Endothelial cell of umbilical vein (primary cell): ENCODE data around the gene SCGB3A1. TPM values are rescaled to one million over a fixed set of nuclear protein-coding genes. Genes with fewer than 3 reads are reported as not detected.

Experiments used
- BruUV-seq: library from RNA; stranded (reverse); fragments of 400-500 nt; replicated peaks from 2 replicates; lab custom pipeline; 2021; lab: Mats Ljungman, UMichigan
- CTCF ChIA-PET: fragments of 300-600, 350-600 bp; sonication (Branson Sonifier 250); formaldehyde crosslinking; loops from one replicate; lab custom pipeline; 2021; ENCODE audit warnings: antibody characterized with exemption, inconsistent platforms; lab: Charles Lee
- POLR2A ChIA-PET: fragments of 300-600, 350-600 bp; sonication (Branson Sonifier 250); formaldehyde crosslinking; loops from one replicate; lab custom pipeline; 2021; ENCODE audit warnings: antibody characterized with exemption, inconsistent platforms; lab: Charles Lee
- DNase-seq: peaks from one replicate; pipeline ENCODE4 v3.0.0-alpha.2; 2011; ENCODE audit warnings: low read depth, low spot score
- FAIRE-seq: peaks from 2 replicates; lab custom pipeline; 2011; peaks lifted over from hg19 to GRCh38; lab: Jason Lieb, UNC
- H2AFZ ChIP-seq: 2 replicates; pipeline ENCODE4 v1.6.0; 2012; ENCODE audit warnings: low read depth, low read length, control low read depth, inconsistent platforms
- H3K27ac ChIP-seq: 2 replicates; pipeline ENCODE4 v1.5.1; 2011; ENCODE audit warnings: low read depth, mild to moderate bottlenecking, control low read depth, low read length, moderate library complexity; ENCODE audit not compliant: insufficient read depth
- H3K27me3 ChIP-seq, 2 experiments: 2 replicates each; pipeline versions ENCODE4 v1.6.0 to v1.6.1; 2011; ENCODE audit warnings: low read length in 2 of 2, mixed read lengths in 1 of 2; ENCODE audit not compliant: control insufficient read depth in 2 of 2, insufficient read depth in 2 of 2
- H3K36me3 ChIP-seq, 2 experiments: 2 replicates in 1 of 2; 3 replicates in 1 of 2; pipeline ENCODE4 v1.5.1; 2011; ENCODE audit warnings: low read length in 2 of 2, mild to moderate bottlenecking in 1 of 2, moderate library complexity in 1 of 2; ENCODE audit not compliant: control insufficient read depth in 2 of 2, insufficient read depth in 2 of 2; ENCODE audit errors: extremely low read depth in 1 of 2
- H3K4me1 ChIP-seq: 3 replicates; pipeline ENCODE4 v1.5.1; 2011; ENCODE audit warnings: mild to moderate bottlenecking, low read length; ENCODE audit not compliant: control insufficient read depth, insufficient read depth; ENCODE audit errors: extremely low read depth
- H3K4me2 ChIP-seq: 2 replicates; pipeline ENCODE4 v1.6.1; 2011; ENCODE audit warnings: low read length, control low read depth, mixed read lengths; ENCODE audit not compliant: insufficient read depth
- H3K4me3 ChIP-seq, 3 experiments: fragments of 200-600 bp in 1 of 3; sonication (generic), shearing (Covaris generic) in 1 of 3; replicated peaks in 1 of 3; 2 replicates each; pipeline ENCODE4 v1.5.1; 2011 to 2016; ENCODE audit warnings: control low read depth in 3 of 3, low read length in 3 of 3, mild to moderate bottlenecking in 2 of 3, inconsistent platforms in 1 of 3, low read depth in 1 of 3, moderate library complexity in 1 of 3; ENCODE audit not compliant: insufficient read depth in 1 of 3
- H3K79me2 ChIP-seq: 2 replicates; pipeline ENCODE4 v1.6.0; 2012; ENCODE audit warnings: low read length, inconsistent platforms; ENCODE audit not compliant: control insufficient read depth, insufficient read depth
- H3K9ac ChIP-seq: replicated peaks from 2 replicates; pipeline ENCODE3; 2011; ENCODE audit warnings: low read length, control low read depth; ENCODE audit not compliant: insufficient read depth; ENCODE audit errors: extremely low read depth
- H3K9me1 ChIP-seq: replicated peaks from 3 replicates; pipeline ENCODE4 v1.6.0; 2011; ENCODE audit warnings: mild to moderate bottlenecking, low read length; ENCODE audit not compliant: control insufficient read depth, insufficient read depth; ENCODE audit errors: extremely low read depth
- H3K9me3 ChIP-seq: replicated peaks from 2 replicates; pipeline ENCODE4 v1.5.1; 2012; ENCODE audit warnings: low read length, inconsistent platforms; ENCODE audit not compliant: control insufficient read depth, insufficient read depth
- H4K20me1 ChIP-seq: replicated peaks from 2 replicates; pipeline ENCODE3; 2011; ENCODE audit warnings: mild to moderate bottlenecking, low read length; ENCODE audit not compliant: control insufficient read depth, insufficient read depth; ENCODE audit errors: extremely low read depth
- CTCF ChIP-seq, 2 donors: IDR thresholded peaks; 1 replicate in 1 of 2; 2 replicates in 1 of 2; pipeline ENCODE4 v1.5.1; 2011; ENCODE audit warnings: low read length in 2 of 2, mild to moderate bottlenecking in 2 of 2, moderate library complexity in 2 of 2, control low read depth in 1 of 2, inconsistent platforms in 1 of 2, low read depth in 1 of 2; ENCODE audit not compliant: insufficient read depth in 1 of 2; ENCODE audit errors: extremely low read depth in 1 of 2
- EZH2 ChIP-seq: IDR thresholded peaks from 2 replicates; pipeline ENCODE4 v1.6.1; 2012; ENCODE audit warnings: borderline replicate concordance, low read depth, mild to moderate bottlenecking, moderate library complexity, low read length, inconsistent platforms; ENCODE audit not compliant: severe bottlenecking
- FOS ChIP-seq: IDR thresholded peaks from 2 replicates; pipeline ENCODE4 v1.6.1; 2011; ENCODE audit warnings: mild to moderate bottlenecking, low read length, moderate library complexity, borderline replicate concordance; ENCODE audit not compliant: insufficient read depth
- GATA2 ChIP-seq: IDR thresholded peaks from 2 replicates; pipeline ENCODE4 v1.7.0; 2011; ENCODE audit warnings: low read depth, mild to moderate bottlenecking, moderate library complexity, mixed read lengths, low read length; ENCODE audit not compliant: insufficient read length, insufficient read depth
- JUN ChIP-seq: IDR thresholded peaks from 2 replicates; pipeline ENCODE4 v1.6.1; 2011; ENCODE audit warnings: borderline replicate concordance, low read depth; ENCODE audit not compliant: insufficient read length, insufficient read depth
- MAX ChIP-seq: IDR thresholded peaks from 2 replicates; pipeline ENCODE4 v1.6.1; 2011; ENCODE audit not compliant: insufficient read depth, insufficient read length
- MYC ChIP-seq: IDR thresholded peaks from one replicate; pipeline ENCODE4 v1.6.1; 2011; ENCODE audit warnings: mild to moderate bottlenecking, low read depth, low read length
- POLR2A ChIP-seq: IDR thresholded peaks from 2 replicates; pipeline ENCODE4 v1.6.1; 2012; ENCODE audit warnings: low read depth, mild to moderate bottlenecking, control low read depth, low read length
- POLR2AphosphoS5 ChIP-seq: IDR thresholded peaks from 2 replicates; pipeline ENCODE4 v1.6.1; 2012; ENCODE audit warnings: low read depth, mild to moderate bottlenecking, control low read depth, low read length, moderate library complexity; ENCODE audit not compliant: insufficient read depth
- dilution Hi-C: fragments of 300-500 bp; cut with MboI; formaldehyde crosslinking; loops from one replicate; pipeline ENCODE4 v1.15.0; 2019; ENCODE audit warnings: low sequenced_read_pairs; ENCODE audit not compliant: extremely low pct_ligation_motif_present
- intact Hi-C: fragments of 100-400 bp; cut with micrococcal nuclease; formaldehyde crosslinking; loops from one replicate; pipeline ENCODE4 v1.10.0; 2022
- polyA plus RNA-seq, 4 experiments: library from polyadenylated mRNA; depleted of rRNA in 3 of 4; stranded (reverse) in 3 of 4; unstranded in 1 of 4; fragments of >200 nt; gene quantifications; 2 replicates each; pipeline versions ENCODE4 v1.2.1 to v1.2.3, GENCODE V29; 2011 to 2012; ENCODE audit warnings: missing spikeins in 1 of 4
- total RNA-seq: library from RNA; stranded (reverse); gene quantifications from 2 replicates; pipeline ENCODE4 v1.2.3, GENCODE V29; 2021

The SCGB3A1 gene
- total and polyA plus RNA-seq, 2 donors (not counting 3 experiments of a cell fraction or from before 2014, with no cell fraction given) = 0.73 TPM; not detected in 1

- POLR2A ChIA-PET = no interaction called here
- no peak overlapping the region for H3K4me3 ChIP-seq
- BruUV-seq = no TSS peak
- dilution Hi-C loops = no loop called here
- no peak overlapping the region for H3K27ac ChIP-seq
- no peaks in the 10 kb centered on the region for H4K20me1 ChIP-seq
- H3K9me3 ChIP-seq = no peaks in the 10 kb centered on the region
- FAIRE-seq = no peak
- no peak overlapping the region for H3K4me2 ChIP-seq
- peaks cover 3% of the 10 kb centered on the region for H3K4me1 ChIP-seq
- H3K9ac ChIP-seq = no peak overlapping the region
- no peaks in the 10 kb centered on the region for H3K27me3 ChIP-seq
- H3K36me3 ChIP-seq = no peaks in the 10 kb centered on the region
- H2AFZ ChIP-seq = no peak overlapping the region
- no peak for DNase-seq
- H3K79me2 ChIP-seq = no peaks in the 10 kb centered on the region
- CTCF ChIA-PET = no interaction called here
- no peaks in the 10 kb centered on the region for H3K9me1 ChIP-seq
- no peak for TF ChIP-seq JUN
- no peak for TF ChIP-seq GATA2
- no peak for TF ChIP-seq POLR2A
- no peak for TF ChIP-seq MYC
- no peak for TF ChIP-seq POLR2AphosphoS5
- no peak for TF ChIP-seq MAX
- TF ChIP-seq FOS = no peak
- TF ChIP-seq CTCF (IDR thresholded peaks at IDR 0.05; ENCODE audit: extremely low read depth in 1 of 2, insufficient read depth in 1 of 2, low read depth in 1 of 2, low read length in 2 of 2) = no peak
- TF ChIP-seq EZH2 = no peak
- intact Hi-C loops = no loop called here
These were observed 11.8 kb upstream of the SCGB3A1 start for GRCh38 chr5:180603076-180603594.
